ENCODE measurements around the gene C10orf95. TPM values are rescaled to one million over a fixed set of nuclear protein-coding genes. Genes with fewer than 3 reads are reported as not detected.

Gene C10orf95
- total and polyA plus RNA-seq, 5 donors from 2014 or later: 0.35 to 1.1 (median 0.52) TPM

DNA sequence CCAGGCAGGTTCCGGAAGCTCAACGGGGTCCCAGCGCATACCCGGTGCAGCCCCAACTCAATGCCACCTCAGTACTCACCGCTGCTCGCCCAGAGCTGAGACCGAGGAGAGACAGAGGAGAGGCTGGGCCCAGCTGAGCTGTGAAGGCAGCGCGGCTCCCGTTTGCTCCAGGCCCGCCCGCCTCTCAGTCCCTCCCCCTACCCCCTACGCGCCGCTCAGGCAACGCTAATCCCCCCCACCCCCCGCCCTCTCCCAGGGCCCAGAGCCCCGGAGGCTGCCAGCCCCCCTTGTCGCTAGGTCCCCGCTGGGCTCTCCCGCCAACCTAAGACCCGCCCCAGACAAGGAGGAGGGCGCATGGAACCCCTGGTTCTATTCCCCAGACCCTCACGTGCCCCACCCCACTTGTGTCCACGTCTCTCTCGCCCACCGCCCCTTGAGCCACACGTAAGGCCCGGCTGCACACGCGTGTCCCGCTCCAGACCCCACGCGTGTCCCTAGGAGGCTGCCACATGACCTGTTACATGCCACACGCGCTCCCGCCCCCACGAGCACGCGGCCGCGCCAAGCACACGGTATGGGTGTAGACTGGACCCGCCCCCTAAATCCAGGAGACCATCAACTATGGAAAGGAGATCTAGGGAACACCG is 32.6 kb downstream of the C10orf95 start, which contains the start of gene PSD:
TSS of gene PSD (minus strand) at position 164 of the 647 bp plus-strand sequence. CDS start 1,747 bp downstream, outside the sequence.
- peaks cover 0 to 4% (median 0%) of the 10 kb centered on the region in 7 donors for H3K9me3 Mint-ChIP-seq
- peak within 1 kb of the TSS; percentile 91 for H3K4me3 ChIP-seq (ENCODE audit: low read depth, low read length)

GRCh38 chr10:102416695-102417094 is 34.6 kb downstream of the C10orf95 start:
- H3K4me3 ChIP-seq (ENCODE audit: low read depth, low read length): no peak overlapping the region
- H3K9me3 ChIP-seq (ENCODE audit: control insufficient read depth in 2 of 2, low read length in 2 of 2): no peaks in the 10 kb centered on the region
- H3K27me3 ChIP-seq (ENCODE audit: control insufficient read depth, insufficient read depth, low read length): peaks cover 7% of the 10 kb centered on the region
- Mint-ChIP-seq H3K36me3 (no peaks in the 10 kb centered on the region), H3K4me1 (peaks cover 0 to 37% (median 17%) of the 10 kb centered on the region in 4 donors), H3K27ac (no peak overlapping the region), H3K27me3 (peaks cover 40% of the 10 kb centered on the region), H3K9me3 (peaks cover 0 to 6% (median 0%) of the 10 kb centered on the region in 7 donors), H3K4me3 (peak overlapping the region in 1 of 4 donors; percentile 88)
- H3K4me1 ChIP-seq (ENCODE audit: control insufficient read depth, insufficient read depth, low read length, poor library complexity, severe bottlenecking): peaks cover 35% of the 10 kb centered on the region
- H3K27ac ChIP-seq (ENCODE audit: insufficient read depth, low read length, poor library complexity, severe bottlenecking): no peak overlapping the region
- no peaks in the 10 kb centered on the region for H3K36me3 ChIP-seq (ENCODE audit: control insufficient read depth, insufficient read depth, low read length)
- DNase-seq: no peak
- ATAC-seq (ENCODE audit: low read depth in 2 of 2): no peak

More for the DNA sequence above, 32.6 kb downstream of the C10orf95 start, which contains the start of gene PSD:
- peak within 1 kb of the TSS; percentile 93 to 98 (median 96) for H3K4me3 Mint-ChIP-seq
- H3K9me3 ChIP-seq (ENCODE audit: control insufficient read depth in 2 of 2, low read length in 2 of 2): no peaks in the 10 kb centered on the region
- H3K36me3 ChIP-seq (ENCODE audit: control insufficient read depth, insufficient read depth, low read length): no peaks in the 10 kb centered on the region
- DNase-seq (no peak), ATAC-seq (ENCODE audit: low read depth in 2 of 2) (no peak)
- H3K4me1 Mint-ChIP-seq: peaks cover 0 to 40% (median 16%) of the 10 kb centered on the region in 4 donors
- peaks cover 44% of the 10 kb centered on the region for H3K4me1 ChIP-seq (ENCODE audit: control insufficient read depth, insufficient read depth, low read length, poor library complexity, severe bottlenecking)
- peaks cover 7% of the 10 kb centered on the region for H3K27me3 ChIP-seq (ENCODE audit: control insufficient read depth, insufficient read depth, low read length)
- H3K36me3 Mint-ChIP-seq: no peaks in the 10 kb centered on the region
- no peak within 1 kb of the TSS for H3K27ac ChIP-seq (ENCODE audit: insufficient read depth, low read length, poor library complexity, severe bottlenecking)
- H3K27ac Mint-ChIP-seq: peak within 1 kb of the TSS in 1 of 3 donors; percentile 77
- H3K27me3 Mint-ChIP-seq: peaks cover 26% of the 10 kb centered on the region

DNA sequence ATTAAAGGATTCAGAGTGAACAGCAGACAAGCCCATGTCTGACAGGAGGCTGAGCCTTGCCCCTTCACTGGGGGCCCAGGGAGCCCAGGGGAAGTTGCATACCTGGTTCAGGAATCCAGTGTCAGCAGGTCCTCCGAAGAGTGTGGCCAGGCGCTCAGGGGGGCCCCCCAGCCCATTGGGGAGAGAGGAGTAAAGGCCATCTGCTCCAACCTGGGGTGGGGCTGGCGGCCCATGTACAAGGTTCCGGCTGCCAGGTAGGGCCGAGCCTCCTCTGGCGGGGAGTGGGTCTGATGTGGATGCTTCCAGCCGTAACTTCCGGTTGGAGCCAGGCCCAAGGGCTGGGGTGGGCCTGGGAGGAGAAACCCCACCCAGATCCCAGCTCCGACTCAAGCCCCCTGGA is 35.1 kb downstream of the C10orf95 start:
- Histone ChIP-seq H3K4me1 (ENCODE audit: control insufficient read depth, insufficient read depth, low read length, poor library complexity, severe bottlenecking) (peaks cover 31% of the 10 kb centered on the region), H3K4me3 (ENCODE audit: low read depth, low read length) (no peak overlapping the region), H3K36me3 (ENCODE audit: control insufficient read depth, insufficient read depth, low read length) (no peaks in the 10 kb centered on the region), H3K27me3 (ENCODE audit: control insufficient read depth, insufficient read depth, low read length) (peaks cover 10% of the 10 kb centered on the region), H3K9me3 (ENCODE audit: control insufficient read depth in 2 of 2, low read length in 2 of 2) (no peaks in the 10 kb centered on the region), H3K27ac (ENCODE audit: insufficient read depth, low read length, poor library complexity, severe bottlenecking) (no peak overlapping the region)
- Mint-ChIP-seq H3K36me3 (no peaks in the 10 kb centered on the region), H3K4me3 (peak overlapping the region in 2 of 4 donors; percentile 49 to 86), H3K9me3 (peaks cover 0 to 6% (median 0%) of the 10 kb centered on the region in 7 donors), H3K27me3 (peaks cover 43% of the 10 kb centered on the region), H3K27ac (no peak overlapping the region), H3K4me1 (peaks cover 0 to 40% (median 21%) of the 10 kb centered on the region in 4 donors)
- no peak for ATAC-seq (ENCODE audit: low read depth in 2 of 2)
- DNase-seq: no peak

DNA sequence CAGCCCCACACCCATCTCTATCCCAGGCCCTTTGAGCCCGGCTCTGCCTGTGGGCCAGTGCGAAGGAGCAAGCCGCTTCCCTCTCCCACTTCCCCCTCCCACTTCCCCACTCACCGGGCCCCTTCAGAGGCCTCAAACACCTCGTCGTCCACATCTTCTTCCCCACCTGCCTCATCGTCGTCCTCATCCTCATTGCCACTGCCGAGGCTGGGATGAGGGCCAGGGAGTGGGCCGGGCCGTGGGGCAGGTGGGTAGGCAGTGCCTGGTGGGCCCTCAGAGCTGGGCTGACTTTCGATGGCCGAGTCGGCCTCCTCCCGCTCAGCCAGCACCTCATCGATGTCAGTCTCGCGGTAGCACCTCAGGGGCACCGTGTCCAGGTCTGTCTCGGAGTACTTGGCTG is 36.6 kb downstream of the C10orf95 start:
- Histone ChIP-seq H3K36me3 (ENCODE audit: control insufficient read depth, insufficient read depth, low read length) (no peaks in the 10 kb centered on the region), H3K27me3 (ENCODE audit: control insufficient read depth, insufficient read depth, low read length) (peaks cover 19% of the 10 kb centered on the region), H3K9me3 (ENCODE audit: control insufficient read depth in 2 of 2, low read length in 2 of 2) (no peaks in the 10 kb centered on the region), H3K4me1 (ENCODE audit: control insufficient read depth, insufficient read depth, low read length, poor library complexity, severe bottlenecking) (peaks cover 32% of the 10 kb centered on the region), H3K4me3 (ENCODE audit: low read depth, low read length) (no peak overlapping the region), H3K27ac (ENCODE audit: insufficient read depth, low read length, poor library complexity, severe bottlenecking) (no peak overlapping the region)
- Mint-ChIP-seq H3K4me1 (peaks cover 3 to 39% (median 19%) of the 10 kb centered on the region in 4 donors), H3K27ac (no peak overlapping the region), H3K9me3 (peaks cover 0 to 8% (median 0%) of the 10 kb centered on the region in 7 donors), H3K4me3 (no peak overlapping the region), H3K36me3 (no peaks in the 10 kb centered on the region), H3K27me3 (peaks cover 46% of the 10 kb centered on the region)
- DNase-seq (no peak), ATAC-seq (ENCODE audit: low read depth in 2 of 2) (no peak)

GRCh38 chr10:102413806-102414561 is 37.4 kb downstream of the C10orf95 start:
- peaks cover 50% of the 10 kb centered on the region for H3K27me3 Mint-ChIP-seq

DNA sequence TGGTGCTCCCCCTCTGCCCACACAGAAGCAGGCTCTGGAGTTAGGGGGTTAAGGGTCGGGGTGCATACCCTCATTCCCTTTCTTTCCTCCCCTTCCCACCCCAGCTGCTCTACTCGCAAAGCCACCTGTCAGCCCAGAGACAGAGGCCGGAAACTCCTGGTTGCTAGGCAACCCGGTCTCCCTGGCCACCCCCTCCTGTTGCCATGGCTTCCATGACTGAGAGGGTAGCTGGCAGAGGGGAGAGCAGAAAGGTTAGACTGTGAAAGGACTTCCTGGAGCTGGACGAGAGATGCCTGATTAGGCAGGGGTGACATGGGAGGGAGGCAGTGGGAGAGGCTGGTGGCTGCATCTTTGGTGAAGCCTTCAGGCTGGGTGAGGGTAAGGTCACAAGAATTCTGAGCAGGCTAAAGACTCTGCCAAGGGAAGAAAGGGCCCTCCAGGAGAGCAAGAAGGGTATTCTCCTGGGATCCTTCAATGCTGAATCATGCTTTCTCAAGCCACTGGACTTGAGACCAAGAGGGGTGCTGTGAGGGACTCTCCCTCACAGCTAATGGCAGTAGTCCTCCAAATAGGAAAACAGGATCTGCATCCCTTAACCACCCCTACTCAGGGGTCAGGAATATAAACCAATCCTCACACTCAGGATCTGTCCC is 38.2 kb downstream of the C10orf95 start:
- Histone ChIP-seq H3K4me3 (ENCODE audit: low read depth, low read length) (no peak overlapping the region), H3K4me1 (ENCODE audit: control insufficient read depth, insufficient read depth, low read length, poor library complexity, severe bottlenecking) (peaks cover 33% of the 10 kb centered on the region), H3K27ac (ENCODE audit: insufficient read depth, low read length, poor library complexity, severe bottlenecking) (no peak overlapping the region), H3K36me3 (ENCODE audit: control insufficient read depth, insufficient read depth, low read length) (no peaks in the 10 kb centered on the region), H3K27me3 (ENCODE audit: control insufficient read depth, insufficient read depth, low read length) (peaks cover 20% of the 10 kb centered on the region), H3K9me3 (ENCODE audit: control insufficient read depth in 2 of 2, low read length in 2 of 2) (no peaks in the 10 kb centered on the region)
- Mint-ChIP-seq H3K27me3 (peaks cover 54% of the 10 kb centered on the region), H3K27ac (no peak overlapping the region), H3K9me3 (peaks cover 0 to 8% (median 0%) of the 10 kb centered on the region in 7 donors), H3K4me1 (peaks cover 6 to 35% (median 24%) of the 10 kb centered on the region in 4 donors), H3K4me3 (peak overlapping the region in 1 of 4 donors; percentile 47), H3K36me3 (no peaks in the 10 kb centered on the region)
- ATAC-seq (ENCODE audit: low read depth in 2 of 2) (peak in 1 of 2 donors; percentile 22), DNase-seq (peak in 2 of 3 donors; percentile 40 to 68)

More at GRCh38 chr10:102413806-102414561, 37.4 kb downstream of the C10orf95 start:
- no peak for ATAC-seq (ENCODE audit: low read depth in 2 of 2)
- Mint-ChIP-seq H3K36me3 (no peaks in the 10 kb centered on the region), H3K4me3 (peak overlapping the region in 1 of 4 donors; percentile 21), H3K9me3 (peaks cover 0 to 9% (median 0%) of the 10 kb centered on the region in 7 donors), H3K4me1 (peaks cover 6 to 36% (median 22%) of the 10 kb centered on the region in 4 donors), H3K27ac (no peak overlapping the region)
- no peak overlapping the region for H3K27ac ChIP-seq (ENCODE audit: insufficient read depth, low read length, poor library complexity, severe bottlenecking)
- no peaks in the 10 kb centered on the region for H3K9me3 ChIP-seq (ENCODE audit: control insufficient read depth in 2 of 2, low read length in 2 of 2)
- peaks cover 30% of the 10 kb centered on the region for H3K4me1 ChIP-seq (ENCODE audit: control insufficient read depth, insufficient read depth, low read length, poor library complexity, severe bottlenecking)
- DNase-seq: no peak
- peaks cover 23% of the 10 kb centered on the region for H3K27me3 ChIP-seq (ENCODE audit: control insufficient read depth, insufficient read depth, low read length)
- no peak overlapping the region for H3K4me3 ChIP-seq (ENCODE audit: low read depth, low read length)
- no peaks in the 10 kb centered on the region for H3K36me3 ChIP-seq (ENCODE audit: control insufficient read depth, insufficient read depth, low read length)

- Histone ChIP-seq H3K4me1 (ENCODE audit: control insufficient read depth, insufficient read depth, low read length, poor library complexity, severe bottlenecking) (peaks cover 33% of the 10 kb centered on the region), H3K9me3 (ENCODE audit: control insufficient read depth in 2 of 2, low read length in 2 of 2) (no peaks in the 10 kb centered on the region), H3K4me3 (ENCODE audit: low read depth, low read length) (no peak overlapping the region), H3K27ac (ENCODE audit: insufficient read depth, low read length, poor library complexity, severe bottlenecking) (no peak overlapping the region), H3K27me3 (ENCODE audit: control insufficient read depth, insufficient read depth, low read length) (peaks cover 16% of the 10 kb centered on the region), H3K36me3 (ENCODE audit: control insufficient read depth, insufficient read depth, low read length) (no peaks in the 10 kb centered on the region)
- ATAC-seq (ENCODE audit: low read depth in 2 of 2) (no peak), DNase-seq (no peak)
- H3K27ac Mint-ChIP-seq: no peak overlapping the region
- peaks cover 0 to 5% (median 0%) of the 10 kb centered on the region in 7 donors for H3K9me3 Mint-ChIP-seq
- H3K4me3 Mint-ChIP-seq: no peak overlapping the region
- H3K27me3 Mint-ChIP-seq: peaks cover 53% of the 10 kb centered on the region
- H3K4me1 Mint-ChIP-seq: peaks cover 6 to 33% (median 23%) of the 10 kb centered on the region in 4 donors
- H3K36me3 Mint-ChIP-seq: no peaks in the 10 kb centered on the region
These were observed 39.0 kb downstream of the C10orf95 start for GRCh38 chr10:102412293-102412692.

Data from CD4-positive, CD25-positive, alpha-beta regulatory T cell (primary cell).